HEK293 (cell line): ENCODE measurements around the gene PNPO.

Experiments used
- CTCF ChIA-PET: fragments of 350-600 bp; formaldehyde crosslinking; extraction: SDS; loops from one replicate; lab custom pipeline; 2021; ENCODE audit warnings: antibody characterized with exemption; lab: Yijun Ruan, JAX
- POLR2A ChIA-PET: fragments of 300-600 bp; formaldehyde crosslinking; extraction: SDS; loops from one replicate; lab custom pipeline; 2020; ENCODE audit warnings: antibody characterized with exemption, inconsistent platforms; lab: Yijun Ruan, JAX
- H3K27ac ChIP-seq: fragments of 200-500 bp; sonication (Bioruptor generic); 2 replicates; pipeline ENCODE4 v1.5.1; 2014; ENCODE audit warnings: low read depth, low read length, control low read depth, inconsistent platforms; ENCODE audit errors: extremely low read depth
- H3K36me3 ChIP-seq, 2 experiments: fragments of 200-500 bp in 1 of 2; sonication (Bioruptor generic) in 1 of 2; 1 replicate in 1 of 2; 2 replicates in 1 of 2; pipeline ENCODE4 v1.5.1; 2014 to 2017; ENCODE audit warnings: inconsistent platforms in 2 of 2, low read length in 2 of 2; ENCODE audit not compliant: control insufficient read depth in 2 of 2, insufficient read depth in 1 of 2
- H3K4me1 ChIP-seq: fragments of 200-500 bp; sonication (Bioruptor generic); 2 replicates; pipeline ENCODE4 v1.5.1; 2014; ENCODE audit warnings: mild to moderate bottlenecking, low read length, inconsistent platforms; ENCODE audit not compliant: control insufficient read depth, insufficient read depth
- H3K4me3 ChIP-seq: 2 replicates; pipeline ENCODE4 v1.5.1; 2011; ENCODE audit warnings: low read depth, mild to moderate bottlenecking, control low read depth, low read length, moderate library complexity
- H3K9me3 ChIP-seq: fragments of 200-500 bp; sonication (Bioruptor generic); 2 replicates; pipeline ENCODE4 v1.5.1; 2014; ENCODE audit warnings: low read depth, low read length, inconsistent platforms; ENCODE audit not compliant: control insufficient read depth, insufficient read depth
- AEBP2 ChIP-seq: fragments of 450-650 bp; formaldehyde crosslinking; IDR thresholded peaks from 2 replicates; pipeline ENCODE4 v1.5.1; 2016; ENCODE audit warnings: missing biosample characterization, missing genetic modification characterization, borderline replicate concordance
- ELK4 ChIP-seq: IDR thresholded peaks from 2 replicates; pipeline ENCODE4 v1.6.1; 2011; ENCODE audit warnings: mild to moderate bottlenecking, low read depth, low read length, borderline replicate concordance
- HOXA7 ChIP-seq: sonication (generic); formaldehyde crosslinking; IDR thresholded peaks from 2 replicates; pipeline ENCODE4 v1.8.1; 2022; ENCODE audit warnings: missing genetic modification reagents, borderline replicate concordance
- REPIN1 ChIP-seq: fragments of 450-650 bp; formaldehyde crosslinking; IDR thresholded peaks from 2 replicates; pipeline ENCODE4 v1.5.1; 2017; ENCODE audit warnings: missing biosample characterization, missing genetic modification characterization, low read depth
- SALL2 ChIP-seq: fragments of 450-650 bp; formaldehyde crosslinking; IDR thresholded peaks from 2 replicates; pipeline ENCODE4 v1.5.0; 2017; ENCODE audit warnings: missing biosample characterization, mild to moderate bottlenecking, missing genetic modification characterization, borderline replicate concordance
- SP2 ChIP-seq: fragments of 450-650 bp; formaldehyde crosslinking; IDR thresholded peaks from 2 replicates; pipeline ENCODE4 v1.5.1; 2016; ENCODE audit warnings: missing biosample characterization, missing genetic modification characterization
- TRIM28 ChIP-seq: IDR thresholded peaks from 2 replicates; pipeline ENCODE4 v1.6.1; 2011; ENCODE audit warnings: low read length, control low read depth, borderline replicate concordance
- YY2 ChIP-seq: fragments of 450-650 bp; formaldehyde crosslinking; IDR thresholded peaks from 2 replicates; pipeline ENCODE4 v1.5.1; 2016; ENCODE audit warnings: missing biosample characterization, missing genetic modification characterization
- ZBTB1 ChIP-seq: fragments of 450-650 bp; formaldehyde crosslinking; IDR thresholded peaks from 2 replicates; pipeline ENCODE4 v1.5.1; 2016; ENCODE audit warnings: missing biosample characterization, missing genetic modification characterization
- ZBTB21 ChIP-seq: fragments of 450-650 bp; formaldehyde crosslinking; IDR thresholded peaks from 2 replicates; pipeline ENCODE4 v1.5.1; 2017; ENCODE audit warnings: missing biosample characterization, missing genetic modification characterization
- ZBTB49 ChIP-seq: fragments of 450-650 bp; formaldehyde crosslinking; IDR thresholded peaks from 2 replicates; pipeline ENCODE4 v1.5.1; 2016; ENCODE audit warnings: missing biosample characterization, missing genetic modification characterization, low read depth
- ZBTB7A ChIP-seq: fragments of 450-650 bp; formaldehyde crosslinking; IDR thresholded peaks from 2 replicates; pipeline ENCODE4 v1.5.1; 2016; ENCODE audit warnings: low read depth, missing biosample characterization, missing genetic modification characterization
- ZFP69B ChIP-seq: fragments of 450-650 bp; formaldehyde crosslinking; IDR thresholded peaks from 2 replicates; pipeline ENCODE4 v1.5.1; 2016; ENCODE audit warnings: missing biosample characterization, missing genetic modification characterization
- ZNF133 ChIP-seq: fragments of 450-650 bp; formaldehyde crosslinking; IDR thresholded peaks from 2 replicates; pipeline ENCODE4 v1.5.1; 2016; ENCODE audit warnings: missing biosample characterization, missing genetic modification characterization
- ZNF16 ChIP-seq: fragments of 450-650 bp; formaldehyde crosslinking; IDR thresholded peaks from 2 replicates; pipeline ENCODE4 v1.5.1; 2016; ENCODE audit warnings: low read depth, missing biosample characterization, missing genetic modification characterization
- ZNF169 ChIP-seq: fragments of 450-650 bp; formaldehyde crosslinking; IDR thresholded peaks from 2 replicates; pipeline ENCODE4 v1.5.1; 2016; ENCODE audit warnings: missing biosample characterization, missing genetic modification characterization
- ZNF174 ChIP-seq: fragments of 450-650 bp; formaldehyde crosslinking; IDR thresholded peaks from 2 replicates; pipeline ENCODE4 v1.5.0; 2017; ENCODE audit warnings: missing biosample characterization, mild to moderate bottlenecking, missing genetic modification characterization
- ZNF211 ChIP-seq: fragments of 450-650 bp; formaldehyde crosslinking; IDR thresholded peaks from 2 replicates; pipeline ENCODE4 v1.5.1; 2016; ENCODE audit warnings: low read depth, missing biosample characterization, missing genetic modification characterization
- ZNF214 ChIP-seq: fragments of 450-650 bp; formaldehyde crosslinking; IDR thresholded peaks from 2 replicates; pipeline ENCODE4 v1.5.1; 2017; ENCODE audit warnings: missing biosample characterization, mild to moderate bottlenecking, missing genetic modification characterization, borderline replicate concordance
- ZNF221 ChIP-seq: fragments of 450-650 bp; formaldehyde crosslinking; IDR thresholded peaks from 2 replicates; pipeline ENCODE4 v1.5.1; 2017; ENCODE audit warnings: missing biosample characterization, missing genetic modification characterization, borderline replicate concordance
- ZNF239 ChIP-seq: fragments of 450-650 bp; formaldehyde crosslinking; IDR thresholded peaks from 2 replicates; pipeline ENCODE4 v1.5.1; 2016; ENCODE audit warnings: missing biosample characterization, missing genetic modification characterization
- ZNF26 ChIP-seq: fragments of 450-650 bp; formaldehyde crosslinking; IDR thresholded peaks from 2 replicates; pipeline ENCODE4 v1.5.1; 2016; ENCODE audit warnings: missing biosample characterization, missing genetic modification characterization
- ZNF37A ChIP-seq: fragments of 450-650 bp; IDR thresholded peaks from 2 replicates; pipeline ENCODE4 v1.5.1; 2018; ENCODE audit warnings: missing biosample characterization, missing genetic modification characterization
- ZNF423 ChIP-seq: fragments of 450-650 bp; formaldehyde crosslinking; IDR thresholded peaks from 2 replicates; pipeline ENCODE4 v1.5.1; 2016; ENCODE audit warnings: missing biosample characterization, missing genetic modification characterization
- ZNF510 ChIP-seq: fragments of 450-650 bp; formaldehyde crosslinking; IDR thresholded peaks from 2 replicates; pipeline ENCODE4 v1.5.1; 2018; ENCODE audit warnings: mild to moderate bottlenecking, missing genetic modification characterization, missing biosample characterization; ENCODE audit not compliant: insufficient replicate concordance
- ZNF514 ChIP-seq: fragments of 450-650 bp; formaldehyde crosslinking; IDR thresholded peaks from 2 replicates; pipeline ENCODE4 v1.5.1; 2016; ENCODE audit warnings: missing biosample characterization, missing genetic modification characterization
- ZNF626 ChIP-seq: fragments of 450-650 bp; sonication (Bioruptor Pico); formaldehyde crosslinking; IDR thresholded peaks from 2 replicates; pipeline ENCODE4 v1.5.1; 2018; ENCODE audit warnings: missing biosample characterization, missing genetic modification characterization, inconsistent platforms

Gene PNPO

GRCh38 chr17:47941246-47942095 lies at the start of gene PNPO:
Gene PNPO (plus strand): TSS chr17:47941571. CDS start chr17:47941676, 105 bp downstream.
- H3K36me3 ChIP-seq, result peaks cover 0 to 34% of the 10 kb centered on the region in 2 experiments; a peak in 1 of 3 replicates
- no peaks in the 10 kb centered on the region for H3K4me1 ChIP-seq
- POLR2A ChIA-PET, result interaction anchor here (0.6 to 3.8 kb wide), 25 partner anchors 9 to 291 kb away, joined by 3 to 37 read pairs (median 5); partner anchors contain the start of genes CDK5RAP3, LRRC46, MRPL10 and NFE2L1
- H3K9me3 ChIP-seq, result no peaks in the 10 kb centered on the region
- CTCF ChIA-PET, result interaction anchor here (0.5 to 22.4 kb wide), 16 partner anchors 9 to 1929 kb away, joined by 3 to 592 read pairs (median 4); partner anchors contain the start of genes CDK5RAP3, PRR15L and SCRN2
- peak within 1 kb of the TSS; percentile 79 for H3K4me3 ChIP-seq
- peak within 1 kb of the TSS; percentile 61; the same call in 1 of the 2 replicates for H3K27ac ChIP-seq
- peak; percentile 75 for TF ChIP-seq ZBTB7A (tag by site-specific recombination)
- TF ChIP-seq ZNF16, result no peak
- no peak for TF ChIP-seq ZBTB1 (tag by site-specific recombination)
- TF ChIP-seq AEBP2 (tag by site-specific recombination), result no peak
- TF ChIP-seq ZNF239 (tag by site-specific recombination), result no peak
- peak; percentile 81; the same call in 1 of the 2 replicates for TF ChIP-seq TRIM28
- TF ChIP-seq ZNF37A, result no peak
- no peak for TF ChIP-seq ZNF221 (tag by site-specific recombination)
- no peak for TF ChIP-seq ZNF133
- no peak for TF ChIP-seq ZBTB49 (tag by site-specific recombination)
- TF ChIP-seq ZNF514 (tag by site-specific recombination), result no peak
- no peak for TF ChIP-seq ZNF626
- no peak for TF ChIP-seq ZNF26 (tag by site-specific recombination)
- TF ChIP-seq ZNF214, result no peak
- TF ChIP-seq REPIN1 (tag by site-specific recombination), result no peak
- TF ChIP-seq SALL2 (tag by site-specific recombination), result no peak
- TF ChIP-seq ZFP69B (tag by site-specific recombination), result peak; percentile 30
- no peak for TF ChIP-seq ZNF510
- no peak for TF ChIP-seq YY2
- TF ChIP-seq ZNF423 (tag by site-specific recombination), result peak; percentile 73
- TF ChIP-seq SP2 (tag by site-specific recombination), result peak; percentile 98
- no peak for TF ChIP-seq ZNF211 (tag by site-specific recombination)
- TF ChIP-seq ZBTB21 (tag by site-specific recombination), result 0 out of 2 replicates have a peak, but pooled peaks have one; percentile 50
- TF ChIP-seq HOXA7 (CRISPR knock-in tag), result no peak
- no peak for TF ChIP-seq ELK4
- no peak for TF ChIP-seq ZNF174 (tag by site-specific recombination)
- TF ChIP-seq ZNF169 (tag by site-specific recombination), result no peak
